A673 (cell line): Measurements from ENCODE around the gene KCNIP3.

Experiments used
- EZH2 ChIP-seq: fragments of 200-600 bp; sonication (generic); IDR thresholded peaks from 2 replicates; pipeline ENCODE4 v1.6.1; 2017; ENCODE audit warnings: borderline replicate concordance, low read depth, mild to moderate bottlenecking, mixed read lengths, antibody characterized with exemption, low read length; ENCODE audit not compliant: poor library complexity, severe bottlenecking
- TF ChIP-seq, protein P1 (sequence below): fragments of 300-800, 200-600 bp; sonication (generic); conservative IDR thresholded peaks from 2 replicates; pipeline ENCODE4 v1.5.1; 2017; ENCODE audit warnings: low read depth, mild to moderate bottlenecking, antibody characterized with exemption, low read length, moderate library complexity, mixed read lengths

DNA sequence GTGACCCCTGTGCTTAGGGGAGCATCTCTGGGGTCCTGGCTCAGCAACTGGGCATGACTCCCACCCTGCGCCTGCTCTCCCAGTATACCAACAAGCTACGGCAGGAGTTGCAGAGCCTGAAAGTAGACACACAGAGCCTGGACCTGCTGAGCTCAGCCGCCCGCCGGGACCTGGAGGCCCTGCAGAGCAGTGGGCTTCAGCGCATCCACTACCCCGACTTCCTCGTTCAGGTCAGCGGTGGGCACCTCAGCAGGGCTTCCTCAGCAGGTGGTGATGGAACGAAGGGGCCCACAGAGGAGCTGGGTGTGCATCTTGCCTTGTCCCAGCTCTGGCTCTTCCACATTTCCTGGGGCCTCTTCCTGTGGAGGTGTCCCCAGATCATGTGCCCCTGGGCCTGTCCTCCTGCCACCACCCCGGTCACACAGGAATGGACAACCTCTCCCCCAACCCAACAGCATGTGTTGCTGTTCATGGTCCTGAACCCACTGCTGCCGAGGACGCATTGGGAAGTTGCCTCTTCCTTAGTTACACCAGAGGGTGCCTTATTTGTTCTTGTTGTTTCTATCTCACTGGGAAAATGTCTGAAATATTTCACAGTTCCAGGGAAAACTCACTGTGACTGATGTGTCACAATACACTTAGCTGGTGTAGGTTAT is 12.1 kb upstream of the KCNIP3 start:
- TF ChIP-seq EZH2: no peak
- TF ChIP-seq, protein P1, sequence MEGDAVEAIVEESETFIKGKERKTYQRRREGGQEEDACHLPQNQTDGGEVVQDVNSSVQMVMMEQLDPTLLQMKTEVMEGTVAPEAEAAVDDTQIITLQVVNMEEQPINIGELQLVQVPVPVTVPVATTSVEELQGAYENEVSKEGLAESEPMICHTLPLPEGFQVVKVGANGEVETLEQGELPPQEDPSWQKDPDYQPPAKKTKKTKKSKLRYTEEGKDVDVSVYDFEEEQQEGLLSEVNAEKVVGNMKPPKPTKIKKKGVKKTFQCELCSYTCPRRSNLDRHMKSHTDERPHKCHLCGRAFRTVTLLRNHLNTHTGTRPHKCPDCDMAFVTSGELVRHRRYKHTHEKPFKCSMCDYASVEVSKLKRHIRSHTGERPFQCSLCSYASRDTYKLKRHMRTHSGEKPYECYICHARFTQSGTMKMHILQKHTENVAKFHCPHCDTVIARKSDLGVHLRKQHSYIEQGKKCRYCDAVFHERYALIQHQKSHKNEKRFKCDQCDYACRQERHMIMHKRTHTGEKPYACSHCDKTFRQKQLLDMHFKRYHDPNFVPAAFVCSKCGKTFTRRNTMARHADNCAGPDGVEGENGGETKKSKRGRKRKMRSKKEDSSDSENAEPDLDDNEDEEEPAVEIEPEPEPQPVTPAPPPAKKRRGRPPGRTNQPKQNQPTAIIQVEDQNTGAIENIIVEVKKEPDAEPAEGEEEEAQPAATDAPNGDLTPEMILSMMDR: no peak
